Keratinocyte (primary cell): ENCODE data around the gene ATP7A.

Experiments
- CTCF ChIP-seq, 3 experiments: IDR thresholded peaks in 1 of 3; conservative IDR thresholded peaks in 1 of 3; optimal IDR thresholded peaks in 1 of 3; 2 replicates in 2 of 3; 3 replicates in 1 of 3; pipeline versions ENCODE3 to v1.5.1; 2011; ENCODE audit warnings: low read length in 3 of 3, mild to moderate bottlenecking in 3 of 3, moderate library complexity in 2 of 3, control low read depth in 1 of 3, inconsistent platforms in 1 of 3; ENCODE audit not compliant: insufficient read depth in 2 of 3; ENCODE audit errors: extremely low read depth in 1 of 3
- EZH2 ChIP-seq: IDR thresholded peaks from one replicate; pipeline ENCODE4 v1.6.1; 2012; ENCODE audit warnings: inconsistent platforms, mild to moderate bottlenecking, low read length, moderate library complexity

- TF ChIP-seq CTCF (optimal IDR thresholded peaks at IDR 0.05 in 1 of 3, IDR thresholded peaks at IDR 0.05 in 1 of 3, conservative IDR thresholded peaks at IDR 0.05 in 1 of 3; ENCODE audit: extremely low read depth in 1 of 3, insufficient read depth in 2 of 3, low read length in 3 of 3) (no peak), EZH2 (no peak)
Observed at GRCh38 chrX:77961063-77961462, 50.6 kb downstream of the ATP7A start.
